Osteoblast (primary cell): ENCODE data around the gene CKLF. TPM values are rescaled to one million over a fixed set of nuclear protein-coding genes. Genes with fewer than 3 reads are reported as not detected.
A peak's percentile ranks its signal among the peaks of the same experiment; 100 is the strongest.

Source experiments
- DNase-seq: peaks from one replicate; pipeline ENCODE4 v3.0.0; 2011; ENCODE audit warnings: low spot score, mixed read lengths; ENCODE audit not compliant: insufficient read length; ENCODE audit errors: missing footprints
- H2AFZ ChIP-seq: 2 replicates; pipeline ENCODE4 v1.6.0; 2011; ENCODE audit warnings: mild to moderate bottlenecking, low read length
- H3K27ac ChIP-seq: 2 replicates; pipeline ENCODE4 v1.5.1; 2011; ENCODE audit warnings: mild to moderate bottlenecking, low read depth, low read length, moderate library complexity
- H3K27me3 ChIP-seq: 2 replicates; pipeline ENCODE4 v1.6.0; 2012; ENCODE audit warnings: mild to moderate bottlenecking, control low read depth, inconsistent platforms, low read length, moderate library complexity; ENCODE audit not compliant: insufficient read depth
- H3K36me3 ChIP-seq: 2 replicates; pipeline ENCODE4 v1.5.1; 2011; ENCODE audit warnings: mild to moderate bottlenecking, low read length, control low read depth, moderate library complexity; ENCODE audit not compliant: insufficient read depth
- H3K4me1 ChIP-seq: 2 replicates; pipeline ENCODE4 v1.5.1; 2011; ENCODE audit warnings: mild to moderate bottlenecking, low read length, control low read depth, moderate library complexity; ENCODE audit not compliant: insufficient read depth
- H3K4me2 ChIP-seq: 2 replicates; pipeline ENCODE4 v1.6.0; 2011; ENCODE audit warnings: mild to moderate bottlenecking, low read length; ENCODE audit not compliant: insufficient read depth
- H3K4me3 ChIP-seq: fragments of 200-600 bp; sonication (generic); 3 replicates; pipeline ENCODE4 v1.5.1; 2012; ENCODE audit warnings: mild to moderate bottlenecking, low read length, inconsistent platforms; ENCODE audit not compliant: insufficient read depth
- H3K79me2 ChIP-seq: 2 replicates; pipeline ENCODE4 v1.6.0; 2012; ENCODE audit warnings: mild to moderate bottlenecking, low read length, control low read depth, inconsistent platforms; ENCODE audit not compliant: insufficient read depth
- H3K9me3 ChIP-seq: 2 replicates; pipeline ENCODE4 v1.5.1; 2011; ENCODE audit warnings: low read depth, low read length, control low read depth
- H4K20me1 ChIP-seq: 2 replicates; pipeline ENCODE4 v1.6.0; 2012; ENCODE audit warnings: mild to moderate bottlenecking, low read length, control low read depth; ENCODE audit not compliant: insufficient read depth
- total RNA-seq: library from RNA; depleted of rRNA; stranded (reverse); fragments of >200 nt; gene quantifications from 2 replicates; pipeline ENCODE4 v1.2.3, GENCODE V29; 2012
- TF ChIP-seq, protein P1 (sequence below): IDR thresholded peaks from 2 replicates; pipeline ENCODE4 v1.5.1; 2011; ENCODE audit warnings: mild to moderate bottlenecking, low read depth, low read length, moderate library complexity; ENCODE audit errors: extremely low read depth

CKLF gene
- total RNA-seq, 1 donor: 46.0 TPM

DNA sequence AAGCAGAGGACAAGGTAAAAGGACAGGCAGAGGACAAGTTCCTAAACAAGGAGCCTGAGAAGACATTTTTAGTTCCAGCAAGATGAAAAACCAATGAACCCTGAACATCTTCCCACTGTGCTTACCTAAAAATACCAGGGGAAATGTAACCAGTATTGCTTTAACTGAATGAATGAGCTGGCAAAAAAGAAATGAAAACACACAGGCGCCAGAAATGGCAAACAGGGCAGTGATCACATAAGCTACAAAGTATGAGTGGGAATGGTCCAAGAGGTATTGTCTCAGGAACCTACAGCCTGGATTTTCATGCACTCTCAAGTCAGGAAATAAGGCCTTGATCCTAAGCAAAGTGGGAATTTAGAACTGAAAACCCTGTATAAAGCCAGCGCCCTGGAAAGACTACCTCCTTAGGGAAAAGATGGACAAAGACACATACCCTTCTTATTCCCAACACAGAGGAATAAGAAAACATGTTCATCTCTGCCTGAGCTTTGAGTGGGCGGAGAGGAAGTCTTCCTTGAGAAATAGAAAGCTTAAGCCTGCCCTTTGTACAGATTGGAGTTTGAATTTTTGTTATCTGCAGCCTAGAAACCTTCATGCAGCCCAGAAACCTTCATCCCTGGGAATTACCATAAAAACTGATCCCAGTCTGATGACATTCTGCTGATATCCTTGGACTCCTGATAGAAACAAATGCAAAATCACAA lies 29.0 kb downstream of the CKLF start:
- Histone ChIP-seq H3K79me2 (no peaks in the 10 kb centered on the region), H3K4me1 (peaks cover 22% of the 10 kb centered on the region), H3K4me2 (peak overlapping the region; percentile 40), H3K36me3 (no peaks in the 10 kb centered on the region), H4K20me1 (no peaks in the 10 kb centered on the region), H2AFZ (no peak overlapping the region), H3K9me3 (no peaks in the 10 kb centered on the region), H3K27ac (peak overlapping the region; percentile 75), H3K4me3 (no peak overlapping the region), H3K27me3 (peaks cover 7% of the 10 kb centered on the region)
- DNase-seq: peak; percentile 78
- TF ChIP-seq, protein P1, sequence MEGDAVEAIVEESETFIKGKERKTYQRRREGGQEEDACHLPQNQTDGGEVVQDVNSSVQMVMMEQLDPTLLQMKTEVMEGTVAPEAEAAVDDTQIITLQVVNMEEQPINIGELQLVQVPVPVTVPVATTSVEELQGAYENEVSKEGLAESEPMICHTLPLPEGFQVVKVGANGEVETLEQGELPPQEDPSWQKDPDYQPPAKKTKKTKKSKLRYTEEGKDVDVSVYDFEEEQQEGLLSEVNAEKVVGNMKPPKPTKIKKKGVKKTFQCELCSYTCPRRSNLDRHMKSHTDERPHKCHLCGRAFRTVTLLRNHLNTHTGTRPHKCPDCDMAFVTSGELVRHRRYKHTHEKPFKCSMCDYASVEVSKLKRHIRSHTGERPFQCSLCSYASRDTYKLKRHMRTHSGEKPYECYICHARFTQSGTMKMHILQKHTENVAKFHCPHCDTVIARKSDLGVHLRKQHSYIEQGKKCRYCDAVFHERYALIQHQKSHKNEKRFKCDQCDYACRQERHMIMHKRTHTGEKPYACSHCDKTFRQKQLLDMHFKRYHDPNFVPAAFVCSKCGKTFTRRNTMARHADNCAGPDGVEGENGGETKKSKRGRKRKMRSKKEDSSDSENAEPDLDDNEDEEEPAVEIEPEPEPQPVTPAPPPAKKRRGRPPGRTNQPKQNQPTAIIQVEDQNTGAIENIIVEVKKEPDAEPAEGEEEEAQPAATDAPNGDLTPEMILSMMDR: no peak

DNA sequence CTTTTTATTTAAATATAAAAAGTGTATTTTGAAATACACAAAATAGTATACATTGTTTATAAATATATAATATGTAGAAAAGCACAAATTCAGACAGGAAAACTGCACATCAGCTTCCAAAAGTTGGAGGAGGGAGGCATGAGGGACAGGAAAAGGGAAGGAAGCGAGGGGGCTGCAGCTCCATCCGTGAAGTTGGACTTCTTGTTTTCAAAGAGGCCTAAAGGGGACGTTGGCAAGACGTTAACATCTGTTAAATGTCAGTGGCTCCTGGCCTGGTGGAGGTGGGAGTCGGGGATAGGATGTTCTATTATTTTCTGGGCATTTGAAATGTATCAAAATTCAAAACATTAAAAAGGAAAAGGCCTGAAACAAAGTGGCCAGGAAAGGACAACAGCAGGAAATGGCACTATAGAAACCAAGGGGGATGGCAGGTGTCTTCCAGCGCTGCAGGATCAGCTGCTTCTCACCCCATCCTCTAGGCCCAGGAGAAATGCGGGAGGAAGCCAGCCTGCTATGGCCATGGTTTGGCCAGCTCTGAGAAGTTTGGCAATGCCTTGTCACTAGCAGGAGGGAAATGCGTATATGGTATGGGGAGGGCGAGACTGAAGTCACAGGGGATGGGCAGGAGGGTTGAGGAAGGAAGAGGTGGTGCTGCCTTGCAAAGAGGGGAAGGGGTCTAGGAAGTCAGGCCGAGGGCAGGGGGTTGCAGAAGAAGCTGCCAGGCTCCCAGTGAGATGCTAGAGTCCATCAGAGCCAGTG lies 33.3 kb downstream of the CKLF start:
- H3K9me3 ChIP-seq: no peaks in the 10 kb centered on the region
- no peak overlapping the region for H2AFZ ChIP-seq
- no peaks in the 10 kb centered on the region for H4K20me1 ChIP-seq
- DNase-seq: no peak
- no peaks in the 10 kb centered on the region for H3K27me3 ChIP-seq
- H3K4me3 ChIP-seq: no peak overlapping the region
- H3K27ac ChIP-seq: no peak overlapping the region
- no peaks in the 10 kb centered on the region for H3K79me2 ChIP-seq
- H3K4me2 ChIP-seq: no peak overlapping the region
- TF ChIP-seq, protein P1: no peak
- H3K36me3 ChIP-seq: no peaks in the 10 kb centered on the region
- peaks cover 18% of the 10 kb centered on the region for H3K4me1 ChIP-seq

DNA sequence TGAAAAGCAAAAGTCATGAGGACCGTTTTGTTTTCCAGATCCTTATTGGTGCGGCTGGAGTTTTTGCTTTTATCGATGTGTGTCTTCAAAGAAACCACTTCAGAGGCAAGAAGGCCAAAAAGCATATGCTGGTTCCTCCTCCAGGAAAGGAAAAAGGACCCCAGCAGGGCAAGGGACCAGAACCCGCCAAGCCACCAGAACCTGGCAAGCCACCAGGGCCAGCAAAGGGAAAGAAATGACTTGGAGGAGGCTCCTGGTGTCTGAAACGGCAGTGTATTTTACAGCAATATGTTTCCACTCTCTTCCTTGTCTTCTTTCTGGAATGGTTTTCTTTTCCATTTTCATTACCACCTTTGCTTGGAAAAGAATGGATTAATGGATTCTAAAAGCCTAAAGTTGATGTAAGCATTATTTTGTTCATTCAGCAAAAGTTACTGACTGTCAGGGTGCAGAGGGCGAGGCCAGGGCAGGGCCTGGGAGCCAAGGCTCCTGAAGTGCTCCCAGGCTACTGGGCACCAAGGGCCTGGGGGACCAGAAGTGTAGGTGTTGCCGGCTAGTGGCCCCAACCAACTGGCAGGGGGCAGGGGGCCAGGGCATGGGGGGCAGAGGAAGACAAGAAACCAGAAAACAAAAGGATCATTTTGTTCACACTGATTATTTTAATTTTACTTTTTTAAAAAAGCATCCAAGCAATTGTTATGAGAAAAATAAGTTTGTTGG lies 35.7 kb downstream of the CKLF start:
- Histone ChIP-seq H4K20me1 (no peaks in the 10 kb centered on the region), H2AFZ (peak overlapping the region; percentile 44), H3K4me1 (peaks cover 4% of the 10 kb centered on the region), H3K27ac (no peak overlapping the region), H3K36me3 (no peaks in the 10 kb centered on the region), H3K27me3 (no peaks in the 10 kb centered on the region), H3K4me3 (no peak overlapping the region), H3K9me3 (no peaks in the 10 kb centered on the region), H3K79me2 (no peaks in the 10 kb centered on the region), H3K4me2 (peak overlapping the region; percentile 41)
- DNase-seq: no peak
- TF ChIP-seq, protein P1: no peak
